Activated CD4-positive, alpha-beta T cell treated with anti-CD3 and anti-CD28 coated beads, Interleukin-2, amount 50 U/mL, for 1 hour (primary cell): Measurements from ENCODE around the gene AVP.

Experiments
- DNase-seq: peaks from one replicate; pipeline ENCODE4 v3.0.0-alpha.2; 2020

Gene AVP

DNA sequence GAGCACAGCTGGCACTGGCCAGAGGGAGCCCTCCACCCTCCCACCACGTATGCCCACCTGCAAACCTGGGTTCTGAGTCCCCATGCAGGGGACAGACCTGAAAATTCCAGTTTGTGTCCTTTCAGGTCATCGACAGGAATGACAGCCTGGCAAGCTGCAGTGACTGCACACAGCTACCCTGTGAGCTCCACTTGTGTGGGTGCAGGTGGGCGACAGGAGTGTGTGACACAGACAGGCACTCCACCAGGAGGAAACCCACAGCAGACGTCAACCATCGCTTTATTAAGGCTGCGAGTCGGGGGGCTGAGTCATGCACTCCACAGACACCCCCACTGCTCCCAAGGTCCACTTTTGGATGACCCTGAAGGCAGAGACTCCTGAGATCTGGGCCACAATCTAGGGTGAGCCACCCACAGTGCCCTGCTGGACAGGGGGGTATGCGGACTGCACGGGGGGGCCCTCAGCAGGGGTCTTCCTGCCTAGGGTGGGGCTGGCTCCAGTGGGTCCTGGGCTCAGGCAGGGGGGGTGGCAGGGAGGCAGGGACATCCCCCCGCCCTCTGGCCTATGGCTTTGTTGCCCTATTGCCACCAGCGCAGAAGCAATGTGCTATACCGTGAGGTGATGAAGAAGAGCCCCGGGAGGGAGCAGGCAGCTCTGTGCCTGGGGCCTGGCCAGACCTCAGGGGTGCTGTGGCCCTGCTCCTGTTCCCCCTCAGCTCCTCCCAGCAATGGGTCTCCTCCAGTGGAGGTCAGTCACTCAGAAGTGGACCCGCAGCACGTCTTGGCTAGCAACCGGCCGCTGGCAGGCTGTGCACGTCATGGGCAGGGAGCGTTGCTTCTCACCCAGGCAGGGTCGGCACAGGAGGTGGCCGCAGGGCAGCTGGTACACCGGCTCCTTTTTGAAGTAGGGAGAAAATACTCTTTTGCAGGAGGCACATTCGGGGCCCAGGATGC, 25.1 kb upstream of the AVP start:
- DNase-seq = no peak

DNA sequence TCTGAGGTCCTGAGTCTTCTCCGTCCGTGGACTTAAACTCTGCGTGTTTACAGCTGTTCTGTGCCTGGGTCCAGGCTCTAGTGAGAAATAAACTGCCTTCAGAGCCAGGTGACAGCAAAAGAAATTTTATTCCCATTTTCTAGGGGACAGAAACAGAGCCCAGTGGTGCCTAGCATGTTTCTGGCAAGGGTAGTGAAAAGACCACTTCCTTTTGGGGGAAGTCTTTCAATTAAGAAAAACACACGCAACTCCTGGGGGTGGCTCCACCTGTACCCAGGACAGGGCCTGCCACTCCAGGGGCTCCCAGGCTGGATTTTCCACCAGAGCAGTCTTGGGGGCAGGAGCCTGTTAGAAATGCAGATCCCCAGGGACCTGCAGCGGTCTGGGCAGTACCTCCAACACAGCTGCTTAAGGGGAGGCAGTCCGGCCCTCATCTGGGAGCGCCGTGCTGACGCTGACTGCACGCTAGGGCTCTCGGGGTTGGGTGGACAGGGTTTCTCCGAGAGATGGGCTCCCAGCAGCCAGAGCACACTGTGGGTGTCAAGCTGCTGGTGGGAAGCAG, 23.0 kb upstream of the AVP start:
- DNase-seq = no peak

DNA sequence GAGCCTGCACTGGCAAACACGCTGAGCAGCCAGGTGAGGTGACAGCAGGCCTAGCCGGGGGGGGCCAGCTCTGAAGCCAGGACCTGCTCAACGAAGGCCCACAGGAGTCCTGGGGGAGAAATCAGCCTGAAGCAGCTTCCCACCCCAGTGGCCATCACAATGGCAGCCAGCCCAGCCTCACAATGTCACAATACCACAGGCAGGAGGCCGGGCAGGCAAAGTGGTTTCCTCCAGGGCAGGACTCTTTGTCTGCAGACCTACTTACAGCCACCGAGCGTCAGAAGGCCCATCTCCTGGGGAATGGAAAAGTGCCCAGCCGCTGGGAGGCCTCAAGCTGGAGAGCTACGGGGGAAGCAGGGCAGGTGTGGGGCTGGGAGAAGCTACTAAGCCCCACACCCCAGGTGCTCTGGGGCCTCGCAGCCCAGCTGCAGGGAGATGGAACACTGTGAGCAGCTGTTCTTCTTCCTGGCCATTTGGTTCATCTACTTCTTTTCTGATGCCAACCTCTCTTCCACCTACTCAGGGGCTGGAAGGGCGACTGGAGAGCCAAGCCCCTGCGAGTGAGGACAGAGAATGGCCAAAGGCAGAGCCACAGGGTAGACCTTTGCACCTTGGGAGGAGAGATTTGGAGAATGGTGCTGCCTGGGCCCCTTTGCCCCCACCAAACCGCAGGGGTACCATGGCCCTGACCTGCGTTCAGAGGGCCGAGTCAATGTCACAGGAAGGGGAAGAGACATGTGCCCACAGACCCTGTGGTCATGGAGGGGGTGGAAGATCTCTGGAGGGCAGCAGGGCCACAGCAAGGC, 22.3 kb upstream of the AVP start:
- no peak for DNase-seq

DNA sequence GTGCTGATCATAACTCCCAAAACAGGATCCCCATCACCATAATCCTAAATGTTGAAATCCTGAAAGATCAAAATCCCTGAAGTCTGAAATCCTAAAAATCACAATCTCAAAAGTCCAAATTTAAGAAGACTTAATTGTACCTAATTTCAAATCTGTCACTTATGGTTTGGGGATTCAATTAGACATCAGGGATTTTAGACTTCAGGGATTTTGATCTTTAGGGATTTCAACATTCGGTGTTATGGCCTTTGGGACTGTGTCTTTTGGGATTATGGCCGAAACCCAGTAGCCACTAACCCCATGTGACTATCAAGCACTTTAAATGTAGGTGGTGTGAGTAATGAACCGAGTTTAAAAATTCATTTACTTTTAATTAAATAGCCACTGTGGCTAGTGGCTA, 21.7 kb upstream of the AVP start:
- DNase-seq = no peak

DNA sequence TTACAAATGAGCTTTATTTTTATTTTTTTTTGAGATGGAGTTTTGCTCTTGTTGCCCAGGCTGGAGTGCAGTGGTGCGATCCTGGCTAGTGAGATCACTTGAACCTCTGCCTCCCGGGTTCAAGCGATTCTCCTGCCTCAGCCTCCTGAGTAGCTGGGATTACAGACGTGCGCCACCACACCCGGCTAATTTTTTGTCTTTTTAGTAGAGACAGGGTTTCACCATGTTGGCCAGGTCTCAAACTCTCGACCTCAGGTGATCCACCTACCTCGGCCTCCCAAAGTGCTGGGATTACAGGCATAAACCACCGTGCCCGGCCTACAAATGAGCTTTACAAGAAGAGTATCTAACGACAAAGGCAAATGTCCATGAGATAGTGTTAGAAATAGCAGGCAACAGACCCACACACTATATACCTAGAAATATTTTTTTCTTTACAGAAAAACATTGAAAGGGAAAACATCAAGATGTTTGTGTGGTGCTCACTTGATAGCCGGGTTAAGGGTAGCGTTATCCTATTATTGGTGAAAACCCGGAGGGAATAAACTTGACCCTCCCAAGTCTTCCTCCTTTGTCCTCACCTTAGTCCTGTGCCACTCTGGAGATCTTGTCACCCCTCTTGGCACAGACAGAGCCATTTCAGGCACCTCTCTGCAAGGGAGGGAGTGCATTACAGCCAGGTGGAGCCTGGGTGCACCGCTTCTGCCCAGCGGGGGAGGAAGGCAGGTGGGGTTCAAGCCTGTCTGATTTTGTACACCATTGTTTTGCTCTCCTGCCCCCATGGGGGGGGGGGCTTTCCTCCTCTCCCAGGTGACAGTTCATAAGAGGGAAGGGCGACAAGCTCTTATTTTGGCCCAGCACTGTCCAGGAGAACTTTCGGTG, 21.0 kb upstream of the AVP start:
- DNase-seq = no peak

DNA sequence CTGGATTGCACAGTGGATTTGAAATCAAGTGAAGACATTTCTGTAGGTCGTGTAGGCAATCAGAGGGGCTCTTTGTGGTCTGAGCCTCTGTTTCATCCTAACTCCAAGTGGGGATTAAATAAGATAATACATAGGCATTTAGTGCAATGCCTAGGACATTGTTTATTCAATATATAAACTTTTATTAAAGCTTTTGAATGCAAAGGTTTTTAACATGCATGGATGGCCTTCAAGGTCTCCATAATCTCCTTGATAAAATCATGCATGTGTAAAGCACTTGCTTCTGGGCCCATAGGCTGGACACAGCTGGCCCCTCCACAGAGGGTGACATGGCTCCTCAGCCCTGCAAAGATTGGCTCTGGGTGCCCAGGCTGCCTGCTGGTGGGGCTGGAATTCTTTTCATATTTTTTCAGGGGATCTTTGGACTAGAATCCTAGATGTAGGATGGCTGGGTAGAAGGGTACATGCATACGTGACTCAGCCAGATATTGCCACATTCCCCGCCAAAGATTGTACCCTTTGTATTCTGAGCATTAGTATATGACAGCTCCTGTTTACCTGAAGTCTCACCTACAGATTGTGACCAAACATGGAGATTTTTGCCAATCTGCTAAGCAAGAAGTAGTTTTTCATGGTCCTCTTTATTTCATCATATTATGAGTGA, 19.0 kb upstream of the AVP start:
- no peak for DNase-seq

DNA sequence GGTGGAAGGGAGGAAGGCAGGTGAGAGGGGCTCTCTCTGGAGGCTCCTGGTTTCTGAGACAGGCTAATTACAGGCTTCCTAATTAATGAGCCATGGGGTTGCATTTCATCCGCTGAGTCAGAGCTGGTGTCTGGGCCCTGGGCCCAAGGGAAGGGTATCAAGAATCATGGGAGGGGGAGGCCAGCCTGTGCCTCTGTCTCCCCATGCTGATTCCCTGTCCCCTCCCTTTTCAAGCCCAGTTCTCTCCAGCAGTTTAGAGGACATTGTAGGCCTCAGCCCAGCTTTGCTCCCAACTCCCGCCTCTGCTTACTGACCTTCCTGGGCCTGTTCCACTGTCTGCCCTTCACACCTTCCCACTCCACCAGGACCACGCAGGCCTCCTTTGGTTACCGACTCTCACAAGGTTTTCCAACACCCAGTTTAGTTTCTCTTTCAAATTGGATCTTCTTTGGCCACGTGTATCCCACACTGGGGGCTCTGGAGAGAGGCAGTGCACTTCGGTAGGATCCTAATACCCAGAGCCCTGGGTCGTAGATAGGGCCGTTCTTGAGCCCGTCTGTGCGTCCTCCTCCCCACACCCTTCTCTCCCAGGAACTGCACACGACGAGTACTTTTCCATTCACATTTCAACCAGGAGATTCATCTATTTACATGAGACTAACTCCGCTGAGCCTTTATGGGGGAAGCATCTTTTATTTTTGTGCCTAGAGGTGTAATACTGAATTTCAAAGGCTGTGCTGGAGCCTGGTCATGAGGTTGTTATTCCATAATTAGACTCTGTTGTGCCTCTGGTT, 18.2 kb upstream of the AVP start:
- no peak for DNase-seq

DNA sequence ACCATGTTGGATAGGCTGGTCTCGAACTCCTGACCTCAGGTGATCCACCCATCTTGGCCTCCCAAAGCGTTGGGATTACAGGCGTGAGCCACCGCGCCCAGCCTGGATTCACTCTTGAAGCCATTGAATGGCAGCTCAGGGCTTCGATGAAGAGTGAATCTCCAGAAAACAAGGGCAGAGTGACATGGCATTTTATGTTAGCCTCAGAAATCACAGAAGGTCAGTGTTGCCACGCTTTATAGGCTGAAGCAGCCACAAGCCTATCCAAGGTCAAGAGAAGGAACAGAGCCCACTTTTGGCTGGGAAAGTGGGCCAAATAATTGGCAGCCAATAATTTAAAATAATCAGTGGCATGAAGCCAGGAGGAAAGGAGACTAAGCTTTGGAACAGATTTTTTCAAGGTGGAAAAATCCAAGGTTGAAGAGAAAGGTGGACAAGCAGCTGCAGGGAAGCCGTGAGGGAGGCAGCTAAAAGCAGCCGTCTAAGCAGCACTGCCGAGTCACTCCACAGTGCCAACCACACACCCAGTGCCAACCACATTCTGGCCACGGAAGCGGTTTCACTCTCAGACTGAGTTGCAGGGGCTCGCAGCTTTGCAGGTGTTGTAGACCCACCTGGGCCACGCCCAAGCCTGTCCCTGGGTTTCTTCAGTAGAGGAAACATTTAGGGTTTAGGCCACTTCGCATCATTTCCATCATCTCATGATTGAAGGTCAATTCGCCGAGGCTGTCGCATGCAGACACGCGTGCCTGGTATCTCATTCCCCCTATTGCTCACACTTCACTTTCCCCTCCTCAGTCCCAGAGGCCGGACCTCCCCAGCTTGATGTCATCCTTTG, 17.4 kb upstream of the AVP start:
- peak; percentile 39 for DNase-seq

DNA sequence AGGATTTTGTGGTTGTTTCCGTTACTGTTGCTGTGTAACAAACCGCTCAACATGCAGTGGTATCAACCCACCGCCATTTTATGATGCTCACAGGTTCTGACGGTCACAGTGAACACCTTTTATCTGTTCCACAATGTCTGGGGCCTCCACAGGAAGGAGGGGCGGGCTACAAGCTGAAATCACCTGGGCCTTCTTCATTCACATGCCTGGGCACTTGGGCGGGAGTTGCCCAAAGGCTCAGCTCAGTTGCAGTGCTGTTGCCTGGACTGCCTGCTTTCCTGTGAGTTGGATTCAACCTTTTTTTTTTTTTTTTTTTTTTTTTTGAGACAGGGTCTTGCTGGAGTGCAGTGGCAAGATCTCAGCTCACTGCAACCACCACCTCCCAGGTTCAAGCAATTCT, 16.7 kb upstream of the AVP start:
- no peak for DNase-seq

DNA sequence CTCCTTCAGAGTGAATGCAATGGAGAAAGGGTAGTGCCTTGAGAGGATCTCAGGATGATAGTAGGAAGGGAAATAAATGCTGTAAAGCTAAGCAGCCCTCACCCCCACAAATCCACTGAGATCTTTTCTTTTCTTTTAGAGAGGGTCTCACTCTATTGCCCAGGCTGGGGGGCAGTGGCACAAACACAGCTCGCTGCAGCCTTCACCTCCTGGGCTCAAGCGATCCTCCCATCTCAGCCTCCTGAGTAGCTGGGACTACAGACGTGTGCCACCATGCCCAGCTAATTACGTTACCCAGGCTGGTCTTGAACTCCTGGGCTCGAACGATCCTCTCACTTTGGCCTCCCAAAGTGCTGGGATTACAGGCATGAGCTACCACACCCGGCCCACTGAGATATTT, 16.0 kb upstream of the AVP start:
- DNase-seq = no peak

DNA sequence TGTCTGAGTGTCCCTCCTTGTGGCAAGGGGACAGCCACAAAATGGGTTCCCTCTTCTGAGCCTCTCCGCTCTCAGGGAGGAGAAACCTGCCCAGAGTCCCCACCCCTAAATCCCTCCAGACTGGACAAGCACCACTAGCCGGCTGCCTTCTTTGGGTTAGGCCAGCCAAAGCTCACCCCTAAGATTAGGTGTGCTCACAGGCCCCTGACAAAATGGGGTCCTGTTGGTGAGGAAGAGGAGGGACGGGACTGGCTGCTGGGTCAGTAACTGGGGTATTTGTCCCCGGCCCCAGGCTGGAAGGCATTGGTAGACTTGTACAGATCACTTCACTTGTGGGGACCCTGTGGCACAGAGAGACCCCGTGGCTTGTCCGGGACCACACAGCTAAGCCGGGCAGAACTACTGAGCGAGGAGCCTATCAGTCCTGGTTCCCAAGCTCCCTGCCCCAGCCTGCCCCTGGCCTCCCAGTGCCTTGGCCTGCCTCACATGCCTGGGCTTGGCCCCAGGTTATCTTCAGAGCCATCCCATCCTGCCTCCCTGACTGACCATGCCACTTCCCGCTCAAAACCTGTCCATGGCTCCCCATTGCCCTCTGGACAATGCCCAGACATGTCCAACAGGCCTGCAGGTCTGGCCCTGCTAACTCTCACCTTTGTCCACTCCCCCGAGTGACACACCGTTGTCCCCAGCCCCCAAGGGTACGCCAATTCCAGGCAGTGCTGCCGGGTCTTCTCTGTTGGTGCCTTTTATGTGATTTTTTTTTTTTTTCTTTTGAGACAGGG, 10.5 kb upstream of the AVP start:
- DNase-seq = no peak

DNA sequence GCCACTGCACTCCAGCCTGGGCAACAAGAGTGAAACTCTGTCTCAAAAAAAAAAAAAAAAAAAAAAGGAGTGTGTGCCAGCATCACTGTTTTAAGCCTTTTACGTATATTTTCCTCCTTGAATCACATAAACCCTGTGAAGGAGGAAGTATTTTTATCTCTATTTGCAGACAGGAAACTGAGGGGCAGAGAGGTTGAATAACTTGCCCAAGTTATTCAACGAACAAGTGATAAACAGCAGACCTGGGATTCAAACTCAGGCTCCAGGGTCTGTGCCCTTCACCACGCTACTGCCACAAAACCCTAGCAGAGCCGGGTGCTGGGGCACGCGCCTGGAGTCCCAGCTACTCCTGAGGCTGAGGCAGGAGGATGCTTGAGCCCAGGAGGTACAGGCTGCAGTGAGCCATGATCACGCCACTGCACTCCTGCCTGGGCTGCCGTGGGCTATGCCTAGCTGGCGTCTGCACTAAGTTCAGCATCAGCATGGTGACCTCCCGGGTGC, 9.4 kb upstream of the AVP start:
- peak; percentile 32 for DNase-seq

DNA sequence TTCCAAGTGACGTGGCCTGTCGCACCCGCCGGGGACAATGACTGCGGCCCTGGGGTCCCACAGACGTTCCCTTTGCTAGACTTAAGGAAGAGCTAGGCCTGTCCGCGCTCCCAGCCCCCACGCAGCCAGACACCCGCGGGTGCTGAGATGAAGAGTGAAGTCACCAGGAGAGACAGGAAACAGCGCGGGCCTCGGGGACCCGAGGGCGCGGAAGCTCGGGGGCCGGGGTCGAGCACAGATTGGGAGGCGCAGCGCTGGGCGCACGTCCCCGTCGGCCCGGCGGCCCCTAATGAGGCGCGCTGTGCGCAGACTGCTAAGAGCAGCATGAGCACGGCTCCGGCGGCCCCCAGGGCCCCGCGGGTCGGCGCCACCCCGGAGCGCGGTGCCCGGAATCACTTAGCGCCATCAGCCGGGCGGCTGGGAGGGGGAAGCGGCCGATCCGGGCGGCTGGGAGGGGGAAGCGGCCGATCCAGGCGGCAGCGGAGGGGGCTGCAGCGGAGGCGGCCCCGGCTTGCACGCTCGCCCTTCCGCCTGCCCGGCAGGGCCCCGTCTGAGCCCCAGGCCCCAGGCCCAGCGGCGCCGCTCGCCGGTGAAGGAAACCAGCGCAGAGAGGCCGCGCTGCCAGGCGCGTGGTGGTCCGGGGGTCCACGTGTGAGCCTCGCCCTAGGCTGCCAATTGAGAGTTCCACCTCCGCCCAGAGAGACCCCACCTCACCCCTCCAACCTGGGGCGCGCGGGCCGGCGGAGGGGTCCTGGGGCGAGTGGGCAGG, 8.3 kb upstream of the AVP start:
- DNase-seq = peak; percentile 54

DNA sequence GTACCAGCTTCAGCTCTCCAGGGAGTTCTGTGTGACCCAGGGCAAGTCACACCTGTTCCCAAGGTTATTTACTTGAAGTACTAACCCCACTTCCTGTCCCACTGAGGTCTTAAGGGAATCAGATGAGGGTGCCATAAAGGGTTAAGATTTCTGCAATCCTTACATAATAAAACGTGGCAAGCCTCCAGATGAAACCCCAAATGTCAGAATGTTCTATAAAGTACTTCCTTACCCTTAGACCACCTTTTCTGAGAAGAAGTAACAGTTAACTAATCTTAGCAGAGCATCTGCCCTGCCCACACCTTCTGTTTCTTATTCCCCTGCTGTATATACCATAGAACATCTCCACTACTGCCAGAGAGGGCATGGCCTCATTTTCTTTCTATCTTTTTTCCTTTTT, 6.0 kb upstream of the AVP start:
- DNase-seq = no peak

DNA sequence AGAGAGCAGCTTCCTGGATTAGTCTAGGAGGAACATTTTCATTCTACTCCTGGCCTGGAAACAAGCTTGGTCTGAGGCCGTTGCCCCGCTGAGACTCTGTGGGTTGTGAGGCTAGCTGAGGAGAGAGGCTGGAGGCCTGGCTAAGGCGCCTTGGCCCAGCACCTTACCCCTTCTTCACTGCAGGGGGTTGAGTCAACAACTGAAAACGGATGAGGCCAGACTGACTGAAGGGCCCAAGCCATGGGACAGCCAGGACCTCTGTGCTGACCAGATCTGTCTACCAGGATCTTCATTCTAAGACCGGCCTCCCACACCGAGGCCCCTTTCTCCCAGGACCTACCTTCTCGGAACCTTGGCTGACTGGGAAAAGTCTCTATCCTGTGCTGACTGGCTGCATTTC, 3.5 kb upstream of the AVP start:
- no peak for DNase-seq

DNA sequence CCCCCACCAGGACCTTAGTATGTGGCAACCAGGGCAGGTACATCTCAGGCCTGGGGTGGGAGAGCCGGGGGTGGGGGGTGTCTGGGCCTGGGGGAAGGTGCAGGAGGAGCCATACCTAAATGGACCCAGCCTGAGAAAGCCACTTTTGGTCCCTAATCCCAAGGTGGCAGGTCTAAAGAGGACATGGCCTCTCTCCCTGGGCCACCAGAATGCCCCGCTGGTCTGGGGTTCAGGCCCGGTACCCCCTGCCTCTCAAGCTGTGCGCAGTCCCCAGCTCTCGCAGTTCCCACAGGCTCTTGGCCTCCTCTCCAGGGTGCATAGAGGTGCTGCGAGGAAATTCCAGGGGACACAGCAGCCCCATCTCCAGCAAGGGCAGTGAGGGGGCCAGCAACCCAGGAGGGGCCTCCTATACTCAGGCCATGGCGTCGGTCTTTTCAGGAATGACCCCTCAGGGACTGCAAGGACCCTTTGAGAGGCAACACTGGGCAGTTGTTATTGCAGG, 1.1 kb upstream of the AVP start:
- DNase-seq = no peak

DNA sequence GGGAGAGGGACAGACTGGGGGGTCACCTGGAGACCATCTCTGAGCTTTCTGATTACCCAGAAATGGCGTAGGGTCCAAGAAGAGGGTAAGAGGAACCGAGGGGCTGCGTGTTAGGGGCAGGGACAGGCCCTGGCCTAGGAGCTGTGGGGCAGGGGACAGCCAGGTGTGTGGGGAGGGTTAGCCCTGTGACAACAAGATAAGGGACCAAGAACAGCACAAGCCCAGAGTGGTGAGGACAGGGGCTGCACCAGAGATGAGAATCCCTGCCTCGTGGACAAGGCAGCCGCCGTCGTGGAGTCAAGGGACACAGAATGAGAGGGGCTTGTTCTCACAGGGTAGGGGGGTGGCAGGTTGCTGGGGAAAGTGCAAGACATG, 449 bp upstream of the AVP start:
- no peak for DNase-seq
